ENCODE data around the gene PDE10A.

- TF ChIP-seq POLR2A (IDR thresholded peaks at IDR 0.05), result no peak
- TF ChIP-seq, protein P1, sequence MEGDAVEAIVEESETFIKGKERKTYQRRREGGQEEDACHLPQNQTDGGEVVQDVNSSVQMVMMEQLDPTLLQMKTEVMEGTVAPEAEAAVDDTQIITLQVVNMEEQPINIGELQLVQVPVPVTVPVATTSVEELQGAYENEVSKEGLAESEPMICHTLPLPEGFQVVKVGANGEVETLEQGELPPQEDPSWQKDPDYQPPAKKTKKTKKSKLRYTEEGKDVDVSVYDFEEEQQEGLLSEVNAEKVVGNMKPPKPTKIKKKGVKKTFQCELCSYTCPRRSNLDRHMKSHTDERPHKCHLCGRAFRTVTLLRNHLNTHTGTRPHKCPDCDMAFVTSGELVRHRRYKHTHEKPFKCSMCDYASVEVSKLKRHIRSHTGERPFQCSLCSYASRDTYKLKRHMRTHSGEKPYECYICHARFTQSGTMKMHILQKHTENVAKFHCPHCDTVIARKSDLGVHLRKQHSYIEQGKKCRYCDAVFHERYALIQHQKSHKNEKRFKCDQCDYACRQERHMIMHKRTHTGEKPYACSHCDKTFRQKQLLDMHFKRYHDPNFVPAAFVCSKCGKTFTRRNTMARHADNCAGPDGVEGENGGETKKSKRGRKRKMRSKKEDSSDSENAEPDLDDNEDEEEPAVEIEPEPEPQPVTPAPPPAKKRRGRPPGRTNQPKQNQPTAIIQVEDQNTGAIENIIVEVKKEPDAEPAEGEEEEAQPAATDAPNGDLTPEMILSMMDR (IDR thresholded peaks at IDR 0.05), result no peak
Observed at GRCh38 chr6:165701564-165702354, 38.7 kb upstream of the PDE10A start.
